Heart left ventricle (tissue), 16 donors: ENCODE data around the gene FAAP20. TPM values are rescaled to one million over a fixed set of nuclear protein-coding genes. Genes with fewer than 3 reads are reported as not detected.

Experiments
- ATAC-seq, 4 donors: fragments of 200-7000 bp; cut with Tn5 transposase; one replicate each; pipeline ENCODE4 v1.9.1; 2020 to 2022; ENCODE audit warnings: moderate library complexity in 4 of 4, mild to moderate bottlenecking in 3 of 4, moderate number of reproducible peaks in 1 of 4
- DNase-seq, 5 donors: peaks; one replicate each; pipeline ENCODE4 v3.0.0-alpha.2; 2020
- H3K27ac ChIP-seq, 12 donors: fragments of 200-600 bp; sonication (generic) in 4 of 12; one replicate each; pipeline versions ENCODE4 v1.5.0 to v1.8.0; 2016 to 2022; ENCODE audit warnings: mild to moderate bottlenecking in 2 of 12
- H3K27me3 ChIP-seq, 9 donors: fragments of 200-600 bp; sonication (generic) in 2 of 9; one replicate each; pipeline versions ENCODE4 v1.5.1 to v1.8.0; 2016 to 2022; ENCODE audit warnings: mild to moderate bottlenecking in 3 of 9
- H3K36me3 ChIP-seq, 9 donors: fragments of 200-600 bp; sonication (generic) in 2 of 9; one replicate each; pipeline versions ENCODE4 v1.5.0 to v1.8.0; 2018 to 2022; ENCODE audit warnings: mild to moderate bottlenecking in 2 of 9
- H3K4me1 ChIP-seq, 12 donors: fragments of 200-600 bp; sonication (generic) in 4 of 12; one replicate each; pipeline versions ENCODE4 v1.5.0 to v1.8.0; 2016 to 2022; ENCODE audit warnings: mild to moderate bottlenecking in 3 of 12
- H3K4me3 ChIP-seq, 12 donors: fragments of 200-600 bp; sonication (generic) in 4 of 12; one replicate each; pipeline versions ENCODE4 v1.5.0 to v1.8.0; 2017 to 2022; ENCODE audit warnings: mild to moderate bottlenecking in 9 of 12, moderate library complexity in 4 of 12
- H3K9me3 ChIP-seq, 12 donors: fragments of 200-600 bp; sonication (generic) in 4 of 12; one replicate each; pipeline versions ENCODE4 v1.5.0 to v1.8.0; 2016 to 2022; ENCODE audit warnings: mild to moderate bottlenecking in 1 of 12
- POLR2A ChIP-seq, 2 donors: fragments of 450-650 bp; IDR thresholded peaks; one replicate each; pipeline ENCODE4 v1.6.1; 2017; ENCODE audit warnings: antibody characterized with exemption in 2 of 2, mild to moderate bottlenecking in 2 of 2, moderate library complexity in 2 of 2
- WGBS, 4 donors: extraction: QIAGEN DNeasy Blood & Tissue Kit in 2 of 4; methylation state at CpG; one replicate each; pipeline versions ENCODE4 v1.1.5 to v1.1.7; 2013 to 2018; 5-methylcytosine and 5-hydroxymethylcytosine counted together
- intact Hi-C, 10 donors: fragments of 100-400 bp; cut with DNase I; formaldehyde crosslinking; loops; one replicate each; pipeline versions ENCODE4 v1.11.1 to v1.14.2; 2022
- polyA plus RNA-seq, 2 donors: library from polyadenylated mRNA; stranded (reverse); fragments of 200-250 nt; gene quantifications; one replicate each; pipeline ENCODE4 v1.2.3, GENCODE V29; 2013
- total RNA-seq, 9 donors: library from RNA; depleted of rRNA in 2 of 9; stranded (reverse); fragments of >200 nt in 2 of 9; fragmentation: NEBNext Ultra II Directional in 3 of 9; extraction: Animal tissue kit (Norgen Biotek cat#: 25700) in 3 of 9; gene quantifications; one replicate each; pipeline versions ENCODE4 v1.1.0 to v1.2.4, GENCODE V29; 2016 to 2023
- TF ChIP-seq, protein P1 (sequence below), 12 donors: fragments of 200-600 bp; sonication (generic) in 4 of 12; IDR thresholded peaks; one replicate each; pipeline versions ENCODE4 v1.5.0 to v1.8.0; 2018 to 2022; ENCODE audit warnings: antibody characterized with exemption in 12 of 12, mild to moderate bottlenecking in 5 of 12
- donor health status: ischemic (EF 13 %, LVEDD 7.1; RV severe dilation, severe dysfunction).
- donor health status: healthy with polysubstance abuse.
- donor health status: DM: no; HTN: yes; CAD: no.
- donor health status: DM: no; HTN: no; CAD: no.
- donor health status: ischemic (EF 25% LVEDD 6.9; RV normal size, moderate dysfunction).
- donor health status: ischemic (EF 25% LVEDD 5.7; RV mildly dilated, moderate dysfunction).
- donor health status: healthy.
- donor health status: DM: yes; HTN: yes; CAD: no.
- donor health status: ischemic (EF 35%, LVEDD 5.7; RV mildly dilated, moderate dysfunction).
- donor health status: nonischemic (EF 11% LVEDD 7.7; RV severe dilation, severe dysfunction).
- donor health status: DM: yes; HTN: yes; CAD: no.
- donor health status: PGD.
- donor health status: ischemic (EF 29% LVEDD 5.4; RV normal size, mild dysfunction).
- donor health status: nonischemic (EF 23%, LVEDD 6.1; RV moderate dilation, normal function).

The FAAP20 gene
- total and polyA plus RNA-seq, 11 donors: 20.9 to 61.3 (median 36.6) TPM

DNA sequence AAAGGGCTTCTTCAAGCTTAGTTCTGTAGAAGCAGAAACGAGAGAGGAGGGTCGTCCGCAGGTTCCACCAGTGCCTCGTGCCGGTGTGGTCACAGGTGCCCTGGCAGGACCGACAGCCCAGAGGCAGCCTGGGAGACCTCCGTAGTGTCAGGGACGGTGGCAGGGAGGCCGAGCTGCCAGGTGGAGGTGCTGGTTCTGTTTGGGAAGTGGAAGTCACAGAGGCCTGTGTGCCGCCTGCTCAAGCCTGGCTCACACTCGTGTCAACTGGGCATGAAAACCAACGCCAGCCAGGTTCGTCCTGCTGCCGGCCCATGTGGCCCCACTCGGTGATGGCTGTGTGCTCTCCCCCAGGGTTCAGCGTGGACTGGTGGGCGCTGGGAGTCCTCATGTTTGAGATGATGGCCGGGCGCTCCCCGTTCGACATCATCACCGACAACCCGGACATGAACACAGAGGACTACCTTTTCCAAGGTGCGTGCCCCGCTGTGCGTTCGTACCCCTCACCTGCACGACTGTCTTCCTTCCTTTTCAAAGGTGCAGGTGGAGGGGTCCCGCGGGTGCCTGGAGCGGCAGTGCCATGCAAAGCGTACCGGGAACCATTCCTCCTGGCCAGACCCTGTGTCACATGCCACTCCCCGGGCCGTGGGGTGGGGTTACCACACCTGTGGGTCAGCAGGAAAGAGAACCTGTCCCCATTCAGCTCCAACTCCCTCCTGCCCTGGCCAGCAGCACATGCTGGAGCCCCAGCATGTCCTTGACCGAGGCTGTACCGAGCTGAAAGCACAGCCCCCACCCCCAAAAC is 20.8 kb downstream of the FAAP20 start:
- ATAC-seq (no peak), DNase-seq (peak in 1 of 5 donors; percentile 53)
- TF ChIP-seq, protein P1, sequence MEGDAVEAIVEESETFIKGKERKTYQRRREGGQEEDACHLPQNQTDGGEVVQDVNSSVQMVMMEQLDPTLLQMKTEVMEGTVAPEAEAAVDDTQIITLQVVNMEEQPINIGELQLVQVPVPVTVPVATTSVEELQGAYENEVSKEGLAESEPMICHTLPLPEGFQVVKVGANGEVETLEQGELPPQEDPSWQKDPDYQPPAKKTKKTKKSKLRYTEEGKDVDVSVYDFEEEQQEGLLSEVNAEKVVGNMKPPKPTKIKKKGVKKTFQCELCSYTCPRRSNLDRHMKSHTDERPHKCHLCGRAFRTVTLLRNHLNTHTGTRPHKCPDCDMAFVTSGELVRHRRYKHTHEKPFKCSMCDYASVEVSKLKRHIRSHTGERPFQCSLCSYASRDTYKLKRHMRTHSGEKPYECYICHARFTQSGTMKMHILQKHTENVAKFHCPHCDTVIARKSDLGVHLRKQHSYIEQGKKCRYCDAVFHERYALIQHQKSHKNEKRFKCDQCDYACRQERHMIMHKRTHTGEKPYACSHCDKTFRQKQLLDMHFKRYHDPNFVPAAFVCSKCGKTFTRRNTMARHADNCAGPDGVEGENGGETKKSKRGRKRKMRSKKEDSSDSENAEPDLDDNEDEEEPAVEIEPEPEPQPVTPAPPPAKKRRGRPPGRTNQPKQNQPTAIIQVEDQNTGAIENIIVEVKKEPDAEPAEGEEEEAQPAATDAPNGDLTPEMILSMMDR (IDR thresholded peaks at IDR 0.05): no peak
- TF ChIP-seq POLR2A (IDR thresholded peaks at IDR 0.05): no peak
- no peaks in the 10 kb centered on the region for H3K27me3 ChIP-seq
- peaks cover 0 to 4% (median 0%) of the 10 kb centered on the region in 9 donors for H3K36me3 ChIP-seq
- peak overlapping the region in 3 of 12 donors; percentile 42 to 45 (median 42) for H3K4me3 ChIP-seq
- H3K4me1 ChIP-seq: peaks cover 0 to 10% (median 4%) of the 10 kb centered on the region in 12 donors
- H3K9me3 ChIP-seq: no peaks in the 10 kb centered on the region
- no peak overlapping the region for H3K27ac ChIP-seq
- 75 to 83% (median 80%) methylated on average over 22 to 37 of the region's 37 CpGs for WGBS, 4 donors
- intact Hi-C loops: loop anchor here in 8 of 10 donors (1.0 to 10.0 kb wide), 7 partner anchors 36 to 229 kb away; no protein-coding TSS in a partner anchor

DNA sequence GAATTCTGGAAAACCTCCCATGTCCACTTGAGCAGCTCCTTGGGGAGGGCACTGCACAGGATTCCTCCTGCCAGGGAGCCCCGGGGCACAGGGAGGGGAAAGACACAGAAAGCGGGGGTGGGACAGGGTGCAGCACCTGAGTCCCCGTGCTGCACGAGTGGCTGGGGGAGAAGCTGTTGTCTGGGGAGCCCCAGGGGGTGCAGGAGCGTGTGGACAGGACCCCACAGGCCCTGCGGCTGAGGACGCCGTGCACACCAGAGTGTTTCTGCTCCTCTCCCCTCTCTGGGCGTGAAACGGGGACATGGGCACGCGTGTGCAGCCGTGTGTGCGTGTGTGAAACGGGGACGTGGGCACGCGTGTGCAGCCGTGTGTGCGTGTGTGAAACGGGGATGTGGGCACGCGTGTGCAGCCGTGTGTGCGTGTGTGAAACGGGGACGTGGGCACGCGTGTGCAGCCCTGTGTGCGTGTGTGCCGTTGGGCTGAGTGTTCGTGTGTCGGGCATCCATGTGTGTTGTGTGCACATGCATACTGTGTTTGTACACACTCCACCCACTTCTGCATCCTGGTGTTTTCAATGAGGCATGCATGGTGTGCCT is 21.9 kb downstream of the FAAP20 start:
- ATAC-seq: no peak
- no peak overlapping the region for H3K4me3 ChIP-seq
- TF ChIP-seq, protein P1 (IDR thresholded peaks at IDR 0.05): no peak
- no peak for TF ChIP-seq POLR2A (IDR thresholded peaks at IDR 0.05)
- H3K9me3 ChIP-seq: no peaks in the 10 kb centered on the region
- WGBS, 4 donors: 92 to 95% (median 94%) methylated on average over 33 of the region's 33 CpGs
- no peak overlapping the region for H3K27ac ChIP-seq
- H3K27me3 ChIP-seq: no peaks in the 10 kb centered on the region
- peaks cover 0 to 10% (median 4%) of the 10 kb centered on the region in 12 donors for H3K4me1 ChIP-seq
- no peaks in the 10 kb centered on the region for H3K36me3 ChIP-seq
- DNase-seq: no peak
- intact Hi-C loops: loop anchor here in 5 of 10 donors (5.0 to 10.0 kb wide), 4 partner anchors 35 to 228 kb away; no protein-coding TSS in a partner anchor

DNA sequence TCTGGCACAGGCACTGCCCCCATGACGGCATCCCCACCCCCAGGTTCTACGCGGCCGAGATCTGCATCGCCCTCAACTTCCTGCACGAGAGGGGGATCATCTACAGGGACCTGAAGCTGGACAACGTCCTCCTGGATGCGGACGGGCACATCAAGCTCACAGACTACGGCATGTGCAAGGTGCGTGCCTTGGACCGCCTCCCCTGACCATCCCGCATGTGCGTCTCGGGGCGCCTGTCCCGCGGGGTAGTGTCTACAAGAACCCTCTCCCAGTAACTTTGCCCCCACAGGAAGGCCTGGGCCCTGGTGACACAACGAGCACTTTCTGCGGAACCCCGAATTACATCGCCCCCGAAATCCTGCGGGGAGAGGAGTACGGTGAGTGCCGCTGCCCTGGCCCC is 22.6 kb downstream of the FAAP20 start:
- H3K27ac ChIP-seq: no peak overlapping the region
- no peaks in the 10 kb centered on the region for H3K27me3 ChIP-seq
- intact Hi-C loops: loop anchor here in 5 of 10 donors (5.0 to 10.0 kb wide), 4 partner anchors 35 to 227 kb away; no protein-coding TSS in a partner anchor
- TF ChIP-seq, protein P1 (IDR thresholded peaks at IDR 0.05): no peak
- no peak for TF ChIP-seq POLR2A (IDR thresholded peaks at IDR 0.05)
- H3K36me3 ChIP-seq: no peaks in the 10 kb centered on the region
- peaks cover 0 to 10% (median 4%) of the 10 kb centered on the region in 12 donors for H3K4me1 ChIP-seq
- ATAC-seq (no peak), DNase-seq (no peak)
- H3K9me3 ChIP-seq: no peaks in the 10 kb centered on the region
- 94 to 95% (median 95%) methylated on average over 22 to 26 of the region's 26 CpGs for WGBS, 4 donors
- no peak overlapping the region for H3K4me3 ChIP-seq

DNA sequence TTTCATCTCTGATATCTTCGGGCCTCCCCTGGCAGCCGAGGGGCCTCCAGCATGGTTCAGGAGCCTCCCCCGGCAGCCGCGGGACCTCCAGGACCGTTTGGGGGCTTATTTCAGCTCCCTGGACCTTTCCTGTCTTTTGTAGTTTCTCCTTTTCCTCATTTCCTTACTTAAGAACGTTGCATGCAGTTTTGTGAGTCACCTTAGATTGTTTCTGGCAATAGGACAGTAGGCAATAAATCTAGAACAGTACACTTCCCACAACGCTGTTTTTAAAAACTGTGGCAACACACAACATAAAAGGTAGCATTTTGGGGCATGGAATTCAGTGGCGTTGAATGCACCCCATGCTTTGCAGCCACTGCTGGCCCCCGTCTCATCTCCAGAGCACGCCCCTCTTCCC is 24.4 kb downstream of the FAAP20 start:
- DNase-seq (no peak), ATAC-seq (no peak)
- H3K36me3 ChIP-seq: no peaks in the 10 kb centered on the region
- peaks cover 0 to 10% (median 4%) of the 10 kb centered on the region in 12 donors for H3K4me1 ChIP-seq
- TF ChIP-seq POLR2A (IDR thresholded peaks at IDR 0.05): no peak
- TF ChIP-seq, protein P1 (IDR thresholded peaks at IDR 0.05): no peak
- intact Hi-C loops: loop anchor here in 5 of 10 donors (5.0 to 10.0 kb wide), 4 partner anchors 33 to 225 kb away; no protein-coding TSS in a partner anchor
- WGBS, 4 donors: 70 to 79% (median 76%) methylated on average over 11 of the region's 11 CpGs
- no peaks in the 10 kb centered on the region for H3K27me3 ChIP-seq
- H3K9me3 ChIP-seq: no peaks in the 10 kb centered on the region
- no peak overlapping the region for H3K27ac ChIP-seq
- H3K4me3 ChIP-seq: no peak overlapping the region
